Effector memory CD4-positive, alpha-beta T cell (primary cell): ENCODE results near the gene FAM32A.

Experiments
- DNase-seq, 3 donors: peaks; one replicate each; pipeline ENCODE4 v3.0.0-alpha.2; 2020
- H3K27ac ChIP-seq: 2 replicates; pipeline ENCODE4 v1.7.0; 2013; ENCODE audit warnings: mild to moderate bottlenecking, low read length, moderate library complexity; ENCODE audit not compliant: insufficient read depth, poor library complexity, severe bottlenecking
- H3K27me3 ChIP-seq: replicated peaks from 2 replicates; pipeline ENCODE4 v1.7.0; 2013; ENCODE audit warnings: mild to moderate bottlenecking, low read length; ENCODE audit not compliant: insufficient read depth, control insufficient read depth, poor library complexity, severe bottlenecking
- H3K36me3 ChIP-seq: 2 replicates; pipeline ENCODE4 v1.7.0; 2013; ENCODE audit warnings: mild to moderate bottlenecking, low read length, moderate library complexity; ENCODE audit not compliant: control insufficient read depth, insufficient read depth
- H3K4me1 ChIP-seq: 2 replicates; pipeline ENCODE4 v1.7.0; 2013; ENCODE audit warnings: low read length, mild to moderate bottlenecking; ENCODE audit not compliant: control insufficient read depth, insufficient read depth, poor library complexity, severe bottlenecking
- H3K4me3 ChIP-seq: 2 replicates; pipeline ENCODE4 v1.7.0; 2013; ENCODE audit warnings: low read length, low read depth, mild to moderate bottlenecking; ENCODE audit not compliant: insufficient read depth, poor library complexity, severe bottlenecking
- H3K9me3 ChIP-seq: 2 replicates; pipeline ENCODE4 v1.7.0; 2013; ENCODE audit warnings: mild to moderate bottlenecking, low read length, moderate library complexity; ENCODE audit not compliant: control insufficient read depth

Gene FAM32A

DNA sequence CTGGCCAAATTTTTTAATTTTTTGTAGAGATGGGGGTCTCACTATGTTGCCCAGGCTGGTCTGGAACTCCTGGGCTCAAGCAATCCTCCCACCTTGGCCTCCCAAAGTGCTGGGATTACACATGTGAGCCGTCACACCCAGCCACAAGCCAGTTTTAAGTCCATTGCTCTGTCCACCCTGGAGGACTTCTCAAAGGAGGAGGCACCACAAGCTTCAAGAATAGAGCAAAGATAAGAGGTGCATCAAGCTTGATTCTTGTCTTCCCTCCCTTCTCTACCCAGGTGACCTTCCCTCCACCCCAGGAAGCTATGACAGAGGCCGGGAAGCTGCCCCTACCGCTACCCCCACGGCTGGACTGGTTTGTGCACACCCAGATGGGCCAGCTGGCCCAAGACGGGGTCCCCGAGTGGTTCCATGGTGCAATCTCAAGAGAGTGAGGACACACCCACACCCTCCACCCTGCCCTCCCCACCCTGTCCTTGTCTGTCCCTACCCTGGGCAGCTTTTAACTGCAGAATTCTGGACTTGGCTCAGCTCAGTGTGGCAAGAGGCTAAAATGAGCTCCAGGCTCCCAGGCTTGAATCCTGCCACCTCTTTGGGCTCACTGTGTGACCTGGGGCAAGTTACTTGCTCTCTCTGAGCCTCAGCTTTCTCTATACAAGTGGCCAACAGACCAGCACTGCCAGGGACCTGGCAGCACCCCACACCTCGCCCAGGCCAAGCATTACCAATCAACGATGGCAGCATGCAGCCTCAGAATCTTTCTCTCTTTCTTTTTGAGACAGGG lies 36.6 kb upstream of the FAM32A start:
- Histone ChIP-seq H3K27me3 (no peaks in the 10 kb centered on the region), H3K4me3 (no peak overlapping the region), H3K4me1 (peaks cover 4% of the 10 kb centered on the region), H3K36me3 (peaks cover 40% of the 10 kb centered on the region), H3K27ac (no peak overlapping the region), H3K9me3 (no peaks in the 10 kb centered on the region)
- no peak for DNase-seq

DNA sequence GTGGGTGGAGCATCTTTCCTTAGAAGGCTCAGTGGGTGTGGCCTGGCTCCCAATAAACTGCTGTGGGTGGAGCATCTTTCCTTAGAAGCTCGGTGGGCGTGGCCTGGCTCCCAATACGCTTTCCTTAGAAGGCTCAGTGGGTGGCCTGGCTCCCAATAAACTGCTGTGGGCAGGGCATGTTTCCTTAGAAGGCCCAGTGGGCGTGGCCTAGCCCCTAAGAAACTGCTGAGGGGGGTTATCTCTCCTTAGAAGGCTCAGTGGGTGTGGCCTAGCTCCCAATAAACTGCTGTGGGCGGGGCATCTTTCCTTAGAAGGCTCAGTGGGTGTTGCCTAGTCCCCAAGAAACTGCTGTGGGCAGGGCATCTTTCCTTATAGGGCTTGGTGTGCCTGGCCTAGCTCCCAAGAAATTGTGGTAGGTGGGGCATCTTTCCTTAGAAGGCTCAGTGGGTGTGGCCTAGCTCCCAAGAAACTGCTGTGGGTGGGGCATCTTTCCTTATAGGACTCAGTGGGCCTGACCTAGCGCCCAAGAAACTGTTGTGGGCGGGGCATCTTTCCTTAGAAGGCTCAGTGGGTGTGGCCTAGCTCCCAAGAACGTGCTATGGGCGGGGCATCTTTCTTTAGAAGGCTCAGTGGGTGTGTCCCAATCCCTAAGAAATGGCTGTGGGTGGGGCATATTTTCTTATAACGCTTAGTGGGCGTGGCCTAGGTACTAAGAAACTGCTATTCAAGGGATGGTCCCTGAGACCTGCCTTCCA lies 31.5 kb upstream of the FAM32A start:
- Histone ChIP-seq H3K36me3 (peaks cover 77% of the 10 kb centered on the region), H3K4me1 (no peaks in the 10 kb centered on the region), H3K27ac (no peak overlapping the region), H3K4me3 (no peak overlapping the region), H3K27me3 (no peaks in the 10 kb centered on the region), H3K9me3 (no peaks in the 10 kb centered on the region)
- DNase-seq: no peak

DNA sequence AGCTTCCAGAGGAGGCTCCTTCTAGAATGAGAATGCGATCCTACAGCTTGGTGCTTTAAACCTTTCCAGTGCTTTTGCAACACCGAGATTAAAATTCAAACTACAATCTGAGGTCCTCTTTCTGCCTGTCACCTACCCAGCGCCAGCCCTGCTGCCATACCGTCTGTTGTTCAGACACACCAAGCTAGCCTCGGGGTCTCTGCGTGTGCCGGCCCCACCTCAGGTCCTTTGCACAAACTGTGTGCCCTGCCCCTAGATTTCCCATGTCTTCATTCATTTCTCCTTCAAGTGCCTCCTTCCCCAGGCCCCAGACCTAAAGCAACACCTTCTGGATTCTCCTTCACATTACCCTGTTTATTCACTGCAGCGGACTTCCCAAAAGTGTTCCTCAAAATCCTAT lies 30.7 kb upstream of the FAM32A start:
- H3K27me3 ChIP-seq: no peaks in the 10 kb centered on the region
- no peak overlapping the region for H3K4me3 ChIP-seq
- H3K4me1 ChIP-seq: no peaks in the 10 kb centered on the region
- H3K27ac ChIP-seq: no peak overlapping the region
- H3K9me3 ChIP-seq: no peaks in the 10 kb centered on the region
- peaks cover 69% of the 10 kb centered on the region for H3K36me3 ChIP-seq
- no peak for DNase-seq

DNA sequence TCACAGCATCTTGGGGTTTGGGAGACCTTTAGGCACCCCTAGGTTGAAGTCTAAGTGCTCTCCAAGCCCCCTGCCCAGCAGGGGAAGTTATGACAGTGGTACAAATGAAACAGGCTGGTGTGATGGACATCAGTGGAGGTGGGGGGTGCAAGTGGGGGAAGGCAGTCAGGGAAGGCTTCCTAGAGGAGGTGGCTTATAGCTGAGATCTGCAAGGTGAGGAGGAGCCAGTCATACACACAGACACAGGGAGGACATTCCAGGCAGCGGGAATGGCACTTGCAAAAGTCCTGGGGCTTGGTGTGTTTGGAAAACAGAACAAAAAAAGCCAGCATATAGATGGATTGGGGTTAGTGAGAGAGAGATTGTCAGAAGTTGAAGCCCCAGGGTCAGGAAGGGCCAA lies 30.1 kb upstream of the FAM32A start:
- H3K4me3 ChIP-seq: no peak overlapping the region
- H3K4me1 ChIP-seq: no peaks in the 10 kb centered on the region
- peaks cover 63% of the 10 kb centered on the region for H3K36me3 ChIP-seq
- no peak for DNase-seq
- H3K27ac ChIP-seq: no peak overlapping the region
- no peaks in the 10 kb centered on the region for H3K9me3 ChIP-seq
- no peaks in the 10 kb centered on the region for H3K27me3 ChIP-seq

DNA sequence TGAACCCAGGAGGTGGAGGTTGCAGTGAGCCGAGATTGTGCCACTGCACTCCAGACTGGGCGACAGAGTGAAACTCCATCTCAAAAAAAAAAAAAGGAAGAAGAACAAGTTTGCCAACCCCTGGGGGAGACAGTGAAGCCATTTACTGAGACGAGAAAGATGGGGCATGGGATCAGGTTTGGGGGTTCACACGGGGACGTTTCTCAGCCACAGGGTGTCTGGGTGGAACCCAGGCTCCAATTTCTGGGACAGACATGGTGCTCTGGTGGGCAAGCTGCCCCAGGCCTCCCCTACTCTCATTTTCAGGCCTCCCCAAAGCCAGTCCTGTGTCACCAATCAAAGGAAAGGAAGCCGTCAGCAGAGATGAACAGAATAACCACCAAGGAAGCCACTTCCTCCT lies 28.3 kb upstream of the FAM32A start:
- H3K4me3 ChIP-seq: no peak overlapping the region
- no peak for DNase-seq
- H3K4me1 ChIP-seq: peaks cover 3% of the 10 kb centered on the region
- no peaks in the 10 kb centered on the region for H3K27me3 ChIP-seq
- peaks cover 57% of the 10 kb centered on the region for H3K36me3 ChIP-seq
- H3K27ac ChIP-seq: no peak overlapping the region
- H3K9me3 ChIP-seq: no peaks in the 10 kb centered on the region

DNA sequence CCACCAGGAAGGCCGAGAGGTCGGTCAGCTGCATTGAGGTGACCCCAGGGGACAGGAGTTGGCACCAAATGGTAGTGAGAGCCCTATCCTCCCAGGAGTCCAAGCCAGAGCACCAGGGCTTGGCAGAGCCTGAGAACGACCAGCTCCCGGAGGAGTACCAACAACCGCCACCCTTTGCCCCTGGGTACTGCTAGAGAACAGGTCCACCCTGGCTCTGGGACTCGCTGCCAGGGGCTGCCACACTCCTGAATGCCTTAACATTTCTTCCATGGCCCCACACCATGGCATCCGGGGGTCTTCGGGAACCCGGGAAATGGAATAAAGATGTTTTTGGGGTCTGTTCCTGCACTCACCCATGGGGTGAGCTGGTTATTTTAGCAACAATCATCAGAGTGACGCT lies 27.6 kb upstream of the FAM32A start:
- Histone ChIP-seq H3K4me1 (peaks cover 3% of the 10 kb centered on the region), H3K36me3 (peaks cover 53% of the 10 kb centered on the region), H3K4me3 (no peak overlapping the region), H3K9me3 (no peaks in the 10 kb centered on the region), H3K27ac (no peak overlapping the region), H3K27me3 (no peaks in the 10 kb centered on the region)
- DNase-seq: no peak

DNA sequence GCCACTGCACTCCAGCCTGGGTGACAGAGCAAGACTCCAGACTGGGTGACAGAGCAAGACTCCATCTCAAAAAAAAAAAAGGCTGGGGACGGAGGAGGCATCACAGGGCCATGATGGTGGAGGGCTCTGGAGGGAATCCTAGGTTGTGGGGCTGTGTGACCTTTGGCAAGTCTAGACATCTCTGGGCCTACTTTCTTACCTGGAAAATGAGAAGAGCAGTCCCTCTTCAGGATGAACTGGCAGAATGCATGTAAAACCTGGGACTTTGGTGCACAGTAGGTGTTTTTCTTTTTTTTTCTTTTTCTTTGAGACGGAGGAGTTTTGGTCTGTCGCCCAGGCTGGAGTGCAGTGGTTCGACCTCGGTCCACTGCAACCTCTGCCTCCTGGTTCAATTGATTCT lies 25.6 kb upstream of the FAM32A start:
- Histone ChIP-seq H3K27ac (no peak overlapping the region), H3K4me3 (no peak overlapping the region), H3K36me3 (peaks cover 32% of the 10 kb centered on the region), H3K9me3 (no peaks in the 10 kb centered on the region), H3K27me3 (no peaks in the 10 kb centered on the region), H3K4me1 (peaks cover 3% of the 10 kb centered on the region)
- no peak for DNase-seq

DNA sequence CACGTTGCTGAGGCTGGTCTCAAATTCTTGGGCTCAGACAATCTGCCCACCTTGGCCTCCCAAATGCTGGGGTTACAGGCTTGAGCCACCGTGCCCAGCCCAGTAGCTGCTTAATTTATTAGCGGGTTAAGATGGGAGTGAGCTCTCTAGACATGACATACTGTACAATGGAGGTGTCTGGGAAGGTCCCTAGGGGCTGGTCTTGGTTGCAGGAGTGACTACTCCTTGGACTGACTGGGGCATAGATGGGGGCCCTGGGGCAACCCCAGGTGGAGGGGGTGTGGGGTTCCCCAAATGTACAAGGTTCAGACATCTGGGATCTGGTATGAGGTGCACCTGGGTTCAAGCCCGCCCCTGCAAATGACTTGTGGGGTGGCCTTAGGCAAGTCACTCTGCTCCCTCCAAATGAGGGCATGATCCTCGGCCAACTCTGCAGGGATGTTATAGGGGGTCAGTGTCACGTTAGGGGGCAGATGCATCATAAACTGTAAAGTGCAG lies 24.7 kb upstream of the FAM32A start:
- no peaks in the 10 kb centered on the region for H3K27me3 ChIP-seq
- no peak overlapping the region for H3K27ac ChIP-seq
- no peak for DNase-seq
- peaks cover 24% of the 10 kb centered on the region for H3K36me3 ChIP-seq
- peaks cover 3% of the 10 kb centered on the region for H3K4me1 ChIP-seq
- H3K9me3 ChIP-seq: no peaks in the 10 kb centered on the region
- H3K4me3 ChIP-seq: no peak overlapping the region

DNA sequence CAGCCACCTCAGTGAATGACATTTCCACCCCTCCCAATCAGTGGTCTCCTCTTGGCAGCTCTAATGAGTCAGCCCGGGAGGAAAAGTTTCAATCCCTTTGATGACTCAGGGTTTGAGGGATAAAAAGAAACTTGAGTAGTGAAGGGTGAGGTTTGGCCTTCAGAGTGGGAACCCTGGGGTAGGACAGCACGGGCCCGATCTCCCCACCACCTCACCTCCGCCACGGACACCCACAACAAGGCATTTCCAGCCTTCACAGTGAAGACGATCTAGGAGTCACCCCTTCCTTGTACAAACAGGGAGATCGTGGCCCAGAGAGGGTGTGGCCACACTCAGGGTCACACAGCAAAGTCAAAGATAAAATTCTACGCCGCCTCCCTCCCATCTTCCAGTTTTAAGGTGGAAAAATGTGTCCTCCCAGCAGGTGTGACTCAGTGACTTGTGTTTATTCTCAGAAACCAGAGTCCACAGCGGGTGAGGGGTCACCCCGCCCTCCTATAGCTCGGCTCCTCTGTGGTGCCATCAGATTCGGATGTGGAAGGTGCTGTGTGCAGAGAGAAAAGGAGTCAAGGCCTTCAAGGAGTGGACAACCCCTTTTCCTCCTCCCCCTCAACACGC lies 24.2 kb upstream of the FAM32A start:
- Histone ChIP-seq H3K27ac (no peak overlapping the region), H3K9me3 (no peaks in the 10 kb centered on the region)

DNA sequence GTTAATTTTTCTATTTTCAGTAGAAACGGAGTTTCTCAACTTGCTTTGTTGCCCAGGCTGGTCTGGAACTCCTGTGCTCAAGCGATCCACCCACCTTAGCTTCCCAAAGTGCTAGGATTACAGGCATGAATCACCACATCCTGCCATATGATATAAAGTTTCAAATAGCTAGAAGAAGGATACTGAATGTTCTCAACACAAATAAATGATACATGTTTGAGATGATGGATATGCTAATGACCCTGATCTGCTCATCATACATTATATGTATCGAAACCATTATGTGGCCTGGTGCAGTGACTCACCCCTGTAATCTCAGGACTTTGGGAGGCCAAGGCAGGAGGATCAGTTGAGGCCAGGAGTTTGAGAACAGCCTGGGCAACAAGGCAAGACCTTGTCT lies 23.4 kb upstream of the FAM32A start:
- Histone ChIP-seq H3K27me3 (no peaks in the 10 kb centered on the region), H3K9me3 (no peaks in the 10 kb centered on the region), H3K27ac (no peak overlapping the region), H3K4me3 (no peak overlapping the region), H3K4me1 (peaks cover 3% of the 10 kb centered on the region), H3K36me3 (peaks cover 11% of the 10 kb centered on the region)
- DNase-seq: no peak

More for the DNA sequence above, 24.2 kb upstream of the FAM32A start:
- Histone ChIP-seq H3K27me3 (no peaks in the 10 kb centered on the region), H3K4me1 (peaks cover 3% of the 10 kb centered on the region), H3K36me3 (peaks cover 19% of the 10 kb centered on the region), H3K4me3 (no peak overlapping the region)
- DNase-seq: no peak
